IPS-NIHi11 (cell line): ENCODE measurements around the gene SPAG8.

Experiments
- DNase-seq: peaks from one replicate; pipeline ENCODE4 v3.0.0; 2012; ENCODE audit warnings: mixed read lengths, low spot score

The SPAG8 gene

DNA sequence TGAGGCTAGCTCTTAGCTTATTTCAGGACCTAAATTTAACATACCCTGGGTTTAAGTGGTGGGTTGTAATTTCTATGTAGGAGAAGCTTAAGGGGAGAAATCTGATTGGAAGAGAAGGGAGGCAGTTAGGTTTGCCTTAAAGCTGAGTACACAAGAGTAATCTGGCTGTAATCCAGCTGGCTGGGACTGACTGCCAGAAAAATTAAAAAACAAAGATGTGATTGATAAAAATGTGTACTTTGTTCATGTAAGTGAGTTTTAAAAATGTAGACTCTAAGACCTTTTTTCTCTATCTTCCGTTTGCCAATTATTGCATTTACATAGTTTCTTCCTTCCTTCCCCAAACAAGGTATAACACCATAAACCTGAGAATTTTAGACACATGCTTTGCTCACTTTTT, 40.5 kb downstream of the SPAG8 start:
- DNase-seq = no peak

DNA sequence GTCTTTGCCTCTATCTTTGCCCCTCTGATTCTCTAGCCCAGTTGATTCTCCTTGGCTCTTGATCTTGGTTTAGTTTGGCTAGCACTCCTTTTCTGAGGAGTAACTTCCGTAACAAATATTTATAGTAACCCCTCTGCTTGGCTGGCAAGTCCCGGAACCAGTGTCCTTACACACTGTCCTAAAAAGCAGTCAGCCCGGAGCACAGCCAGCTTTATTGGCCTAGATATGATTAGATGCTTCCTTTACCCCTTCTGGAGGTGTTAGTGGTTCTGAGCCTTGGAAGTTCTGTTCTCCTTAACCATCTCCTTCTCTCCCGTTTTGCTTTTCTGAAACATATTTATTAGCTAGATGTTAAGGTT, 41.0 kb downstream of the SPAG8 start:
- no peak for DNase-seq

- no peak for DNase-seq
These were observed 42.3 kb downstream of the SPAG8 start for GRCh38 chr9:35769763-35770162.

DNA sequence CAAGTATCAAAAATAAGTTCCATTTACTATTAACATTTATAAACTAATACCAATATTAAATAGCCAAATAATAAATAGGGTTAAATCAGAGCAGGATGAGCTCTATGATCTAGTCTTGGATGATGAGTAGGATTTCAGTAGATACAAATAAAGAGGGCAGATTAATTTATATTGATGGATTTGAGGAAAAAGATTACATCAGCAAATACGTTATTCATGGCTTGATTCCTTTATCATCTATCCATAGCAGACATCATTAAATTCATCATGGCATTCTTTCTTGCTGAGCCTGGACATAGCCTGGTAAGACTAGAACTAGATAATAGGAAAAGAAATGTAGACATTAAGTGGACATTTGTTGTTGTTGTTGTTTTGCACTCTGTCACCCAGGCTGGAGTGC, 44.6 kb downstream of the SPAG8 start:
- DNase-seq = no peak

DNA sequence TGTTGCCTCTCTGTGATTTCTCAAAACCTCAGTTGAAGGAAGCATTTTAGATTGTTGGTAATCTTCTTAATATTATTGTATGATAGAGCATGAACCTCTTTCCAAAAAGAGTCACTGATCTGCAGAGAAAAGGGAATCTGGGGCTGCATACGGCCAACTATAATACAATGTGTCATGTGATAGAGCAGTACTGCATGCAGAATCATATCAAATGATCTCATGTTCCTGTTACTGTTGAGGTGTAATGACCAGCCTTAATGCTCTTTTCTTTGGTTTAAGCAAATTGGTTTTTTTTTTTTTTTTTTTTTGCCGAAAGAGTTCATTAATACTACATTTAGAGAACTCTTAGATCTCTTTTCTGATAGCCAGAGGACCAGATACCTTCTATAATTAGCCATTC, 45.1 kb downstream of the SPAG8 start:
- DNase-seq = no peak

DNA sequence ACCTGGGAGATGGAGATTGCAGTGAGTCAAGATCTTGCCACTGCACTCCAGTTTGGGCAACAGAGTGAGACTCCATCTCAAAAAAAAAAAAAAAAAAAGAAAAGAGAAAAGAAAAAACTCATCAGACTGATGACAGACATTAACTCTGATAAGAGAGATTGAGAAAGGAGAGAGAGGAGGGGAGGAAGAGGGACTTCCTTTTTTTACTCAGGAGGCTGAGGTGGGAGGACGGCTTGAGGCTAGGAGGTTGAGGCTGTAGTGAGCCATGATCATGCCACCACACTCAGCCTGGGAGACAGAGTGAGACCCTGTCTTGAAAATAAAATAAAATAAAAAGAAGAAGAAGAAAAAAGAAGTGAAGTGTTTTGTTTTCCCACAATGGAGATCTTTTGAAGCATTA, 48.3 kb downstream of the SPAG8 start:
- no peak for DNase-seq

DNA sequence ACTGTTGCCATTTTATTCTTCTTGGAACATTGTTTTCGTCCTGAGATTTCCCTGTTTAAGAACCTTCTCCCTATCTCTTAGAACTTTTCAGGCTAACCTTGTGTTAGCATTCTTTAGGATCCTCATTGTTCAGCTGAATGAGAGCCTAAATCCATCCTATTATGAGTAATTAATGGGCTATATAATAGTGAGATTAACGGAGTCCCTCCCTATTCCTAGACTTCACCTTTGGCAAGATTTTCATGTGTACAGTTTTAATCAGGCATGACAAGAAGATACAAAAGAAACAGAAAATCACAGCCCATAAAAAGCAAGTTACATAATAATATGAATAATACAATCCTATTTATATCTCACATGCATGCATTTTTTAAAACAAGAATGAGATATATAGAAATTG, 48.9 kb downstream of the SPAG8 start:
- no peak for DNase-seq

- no peak for DNase-seq
These were observed 51.4 kb downstream of the SPAG8 start for GRCh38 chr9:35760651-35761050.

GRCh38 chr9:35759795-35760194, 52.3 kb downstream of the SPAG8 start:
- DNase-seq = no peak
